ENCODE results near the gene SYDE2.
"Not testable (repeated sequence)": the region's sequence is repeated elsewhere in the genome, so short reads cannot be mapped to it uniquely, and the experiment has no call there.

SYDE2 gene

DNA sequence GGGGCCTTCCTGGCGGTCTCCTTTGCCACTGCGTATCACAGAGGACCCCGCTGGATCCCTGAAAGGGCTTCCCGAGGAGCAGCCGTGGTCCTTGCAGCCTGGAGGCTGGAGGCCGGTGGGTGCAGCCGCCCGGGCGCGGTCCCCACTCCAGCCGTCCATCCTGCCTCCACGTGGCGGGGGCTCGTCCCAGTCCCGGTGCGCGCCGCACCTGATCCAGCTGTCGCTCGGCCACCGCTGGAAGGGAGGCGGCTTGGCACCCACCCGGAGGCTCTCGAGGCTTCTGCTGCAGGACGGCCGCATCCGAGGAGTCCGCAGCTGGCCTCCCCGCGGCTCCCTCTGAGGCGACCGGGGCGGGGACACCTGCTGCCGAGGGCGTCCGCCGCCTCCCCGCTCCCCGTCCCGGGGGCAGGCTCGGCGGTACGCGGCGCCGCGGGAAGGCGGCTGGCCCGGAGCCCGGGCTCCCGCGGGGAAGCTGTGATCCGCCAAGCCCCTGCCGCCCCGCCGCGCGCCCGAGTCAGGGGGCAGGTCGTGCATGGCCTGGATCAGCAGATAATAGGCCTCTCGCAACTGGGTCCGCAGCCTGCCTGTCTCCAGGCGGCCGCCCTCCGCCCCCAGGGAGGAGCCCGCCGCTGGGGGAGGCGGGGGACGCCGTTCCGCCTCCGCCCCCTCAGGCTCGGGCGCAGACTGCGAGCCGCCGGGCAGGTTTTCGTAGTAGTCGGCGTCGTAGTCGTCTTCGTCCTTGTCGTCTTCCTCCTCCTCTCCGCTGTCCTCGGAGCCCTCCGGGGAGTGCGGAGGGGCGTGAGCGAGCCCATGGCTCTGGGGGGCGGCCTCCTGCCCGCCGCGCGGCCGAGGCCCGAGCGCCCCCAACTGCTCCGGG, at the start of gene SYDE2:
Gene SYDE2, minus strand, starts transcription at position 554 of the 877 bp plus-strand sequence. Its CDS starts 20 bp downstream, at position 534.
- Mint-ChIP-seq H3K27me3 (peaks cover 19% of the 10 kb centered on the region), H3K9me3 (no peaks in the 10 kb centered on the region), H3K27ac (peak within 1 kb of the TSS; percentile 94), H3K36me3 (no peaks in the 10 kb centered on the region), H3K4me1 (peaks cover 36% of the 10 kb centered on the region), H3K4me3 (peak within 1 kb of the TSS; percentile 87)
- DNase-seq, result peak; percentile 85
- CTCF ChIA-PET, result interaction anchor here (1.0 to 1.3 kb wide), 3 partner anchors 32 to 256 kb away, joined by 3 read pairs; partner anchors contain the start of gene C1orf52

DNA sequence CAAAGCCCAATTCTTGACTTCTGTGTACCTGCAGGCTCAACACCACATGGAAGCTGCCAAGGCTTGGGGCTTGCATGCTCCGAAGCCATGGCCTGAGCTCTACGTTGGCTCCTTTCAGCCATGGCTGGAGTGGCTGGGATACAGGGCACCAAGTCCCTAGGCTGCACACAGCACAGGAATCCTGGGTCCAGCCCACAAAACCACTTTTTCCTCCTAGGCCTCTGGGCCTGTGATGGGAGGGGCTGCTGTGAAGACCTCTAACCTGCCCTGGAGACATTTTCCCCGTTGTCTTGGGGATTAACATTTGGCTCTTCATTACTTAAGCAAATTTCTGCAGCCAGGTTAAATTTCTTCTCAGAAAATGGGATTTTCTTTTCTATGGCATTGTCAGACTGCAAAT, 48.2 kb upstream of the SYDE2 start:
- Mint-ChIP-seq H3K4me1 (peaks cover 14% of the 10 kb centered on the region), H3K36me3 (peaks cover 28% of the 10 kb centered on the region)
- not testable (repeated sequence) for DNase-seq, H3K4me3 Mint-ChIP-seq, H3K27ac Mint-ChIP-seq, H3K27me3 Mint-ChIP-seq, H3K9me3 Mint-ChIP-seq
- CTCF ChIA-PET, result interaction anchor here (1.2 to 15.6 kb wide), 4 partner anchors 9 to 305 kb away, joined by 3 to 206 read pairs (median 4); partner anchors contain the start of gene C1orf52

DNA sequence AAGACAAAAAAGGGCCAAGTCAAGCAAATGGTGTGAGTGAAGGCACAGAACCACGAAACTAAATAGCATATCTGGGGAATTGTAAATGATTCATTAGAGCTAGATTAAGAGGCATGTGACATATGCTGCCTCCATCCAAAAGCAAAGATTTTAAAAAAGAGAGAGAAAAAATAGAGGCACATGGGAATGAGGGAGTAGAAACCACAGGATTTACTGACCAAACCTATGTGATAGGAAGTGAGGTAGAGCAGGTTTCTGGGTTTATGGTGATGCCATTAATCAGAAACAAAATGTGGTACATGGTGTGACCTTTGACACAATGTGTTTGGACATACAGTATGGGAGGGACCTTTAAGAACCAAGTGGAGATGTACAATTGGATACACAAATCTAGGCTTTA, 45.1 kb upstream of the SYDE2 start:
- peaks cover 14% of the 10 kb centered on the region for H3K4me1 Mint-ChIP-seq
- CTCF ChIA-PET, result interaction anchor here (1.0 to 2.7 kb wide), 4 partner anchors 9 to 301 kb away, joined by 3 to 17 read pairs (median 7); no protein-coding TSS in a partner anchor
- DNase-seq, result no peak
- no peaks in the 10 kb centered on the region for H3K27me3 Mint-ChIP-seq
- peaks cover 17% of the 10 kb centered on the region for H3K36me3 Mint-ChIP-seq
- H3K4me3 Mint-ChIP-seq, result no peak overlapping the region
- peaks cover 4% of the 10 kb centered on the region for H3K9me3 Mint-ChIP-seq
- no peak overlapping the region for H3K27ac Mint-ChIP-seq

DNA sequence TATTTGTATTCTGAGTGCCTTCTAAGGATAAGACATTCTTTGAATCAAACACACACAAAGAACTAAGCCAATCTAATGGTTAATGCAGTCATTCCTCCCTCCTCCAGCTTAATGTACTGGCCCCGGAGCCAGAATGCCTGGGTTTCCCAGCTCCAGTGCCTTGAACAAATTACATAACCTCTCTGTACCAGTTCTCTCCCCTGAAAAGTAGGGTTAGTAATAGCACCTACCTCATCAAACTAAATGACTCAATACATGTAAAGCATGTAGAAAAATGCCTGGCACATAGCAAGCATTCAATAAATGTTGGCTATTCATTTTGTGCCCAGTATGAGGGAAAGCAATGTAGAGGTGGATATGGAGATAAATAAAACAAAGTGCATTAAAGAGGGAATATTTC, 44.6 kb upstream of the SYDE2 start:
- H3K9me3 Mint-ChIP-seq, result peaks cover 4% of the 10 kb centered on the region
- H3K4me1 Mint-ChIP-seq, result peaks cover 18% of the 10 kb centered on the region
- no peaks in the 10 kb centered on the region for H3K27me3 Mint-ChIP-seq
- peaks cover 13% of the 10 kb centered on the region for H3K36me3 Mint-ChIP-seq
- CTCF ChIA-PET, result interaction anchor here (0.9 to 2.7 kb wide), 3 partner anchors 10 to 300 kb away, joined by 3 to 17 read pairs (median 7); no protein-coding TSS in a partner anchor
- no peak overlapping the region for H3K27ac Mint-ChIP-seq
- DNase-seq, result no peak
- no peak overlapping the region for H3K4me3 Mint-ChIP-seq

- H3K36me3 Mint-ChIP-seq, result peaks cover 3% of the 10 kb centered on the region
- H3K27ac Mint-ChIP-seq, result no peak overlapping the region
- H3K4me1 Mint-ChIP-seq, result peaks cover 21% of the 10 kb centered on the region
- no peak for DNase-seq
- peaks cover 1% of the 10 kb centered on the region for H3K9me3 Mint-ChIP-seq
- CTCF ChIA-PET, result interaction anchor here (0.9 to 2.7 kb wide), 6 partner anchors 11 to 300 kb away, joined by 3 to 17 read pairs (median 6); partner anchors contain the start of gene C1orf52
- no peak overlapping the region for H3K4me3 Mint-ChIP-seq
- H3K27me3 Mint-ChIP-seq, result no peaks in the 10 kb centered on the region
Observed at GRCh38 chr1:85244271-85245061, 43.6 kb upstream of the SYDE2 start.

GRCh38 chr1:85243372-85243771, 42.6 kb upstream of the SYDE2 start:
- Mint-ChIP-seq H3K27me3 (no peaks in the 10 kb centered on the region), H3K9me3 (no peaks in the 10 kb centered on the region), H3K27ac (no peak overlapping the region), H3K4me1 (peaks cover 21% of the 10 kb centered on the region), H3K36me3 (no peaks in the 10 kb centered on the region), H3K4me3 (no peak overlapping the region)
- CTCF ChIA-PET, result interaction anchor here (1.3 to 2.1 kb wide), 3 partner anchors 11 to 298 kb away, joined by 6 to 8 read pairs (median 7); partner anchors contain the start of gene C1orf52
- no peak for DNase-seq

DNA sequence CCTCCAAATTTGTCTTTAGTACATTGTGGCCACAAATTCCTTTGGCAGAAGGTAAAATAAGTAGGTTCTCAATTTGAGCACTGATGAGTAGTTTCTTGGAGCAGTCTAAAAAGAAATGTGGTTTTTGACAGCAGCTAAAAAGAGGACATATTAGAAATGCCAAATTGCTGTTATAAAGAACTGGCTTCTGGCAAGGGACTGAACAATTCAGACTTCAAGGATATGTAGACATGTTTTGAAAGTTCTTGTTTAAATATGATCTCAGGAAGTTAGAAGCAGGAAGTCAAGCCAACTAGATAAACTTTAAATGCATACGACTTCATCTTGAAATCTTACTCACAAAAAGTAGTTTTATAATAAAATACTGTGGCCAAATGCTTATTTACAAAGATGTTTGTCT, 39.8 kb upstream of the SYDE2 start:
- Mint-ChIP-seq H3K36me3 (no peaks in the 10 kb centered on the region), H3K27ac (peak overlapping the region; percentile 68), H3K4me3 (no peak overlapping the region), H3K9me3 (no peaks in the 10 kb centered on the region), H3K27me3 (peaks cover 11% of the 10 kb centered on the region), H3K4me1 (peaks cover 21% of the 10 kb centered on the region)
- CTCF ChIA-PET, result interaction anchor here (0.8 to 1.9 kb wide), 14 partner anchors 12 to 299 kb away, joined by 3 to 27 read pairs (median 3); partner anchors contain the start of gene C1orf52
- no peak for DNase-seq

DNA sequence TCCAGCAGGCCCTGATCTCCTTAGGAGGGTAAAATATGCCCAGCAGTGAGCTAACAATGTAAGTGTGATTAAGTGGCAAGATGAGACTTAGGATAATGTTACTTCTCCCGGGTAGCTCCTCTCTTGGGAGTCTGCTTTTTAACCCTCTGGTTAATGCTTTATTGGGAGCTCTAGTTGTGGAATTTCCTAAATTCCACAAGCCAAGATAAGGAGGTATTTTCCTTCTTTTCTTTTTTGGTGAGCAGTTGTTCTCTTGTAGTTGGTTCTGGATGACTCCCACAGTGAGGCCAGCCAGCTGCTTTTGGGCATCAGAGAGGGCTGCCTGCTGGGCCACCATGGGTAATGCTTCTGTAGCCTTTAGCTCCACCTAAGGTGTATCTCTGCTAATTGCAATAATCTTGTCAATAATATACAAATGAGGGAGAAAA, 39.4 kb upstream of the SYDE2 start:
- H3K4me1 Mint-ChIP-seq, result peaks cover 21% of the 10 kb centered on the region
- peaks cover 14% of the 10 kb centered on the region for H3K27me3 Mint-ChIP-seq
- H3K9me3 Mint-ChIP-seq, result no peaks in the 10 kb centered on the region
- no peaks in the 10 kb centered on the region for H3K36me3 Mint-ChIP-seq
- peak; percentile 28 for DNase-seq
- H3K4me3 Mint-ChIP-seq, result no peak overlapping the region
- CTCF ChIA-PET, result interaction anchor here (0.8 to 1.9 kb wide), 16 partner anchors 13 to 298 kb away, joined by 3 to 27 read pairs (median 3); partner anchors contain the start of gene C1orf52
- peak overlapping the region; percentile 68 for H3K27ac Mint-ChIP-seq

- no peak for DNase-seq
- Mint-ChIP-seq H3K4me3 (no peak overlapping the region), H3K36me3 (no peaks in the 10 kb centered on the region), H3K27ac (no peak overlapping the region), H3K27me3 (peaks cover 17% of the 10 kb centered on the region), H3K4me1 (peaks cover 12% of the 10 kb centered on the region), H3K9me3 (no peaks in the 10 kb centered on the region)
- CTCF ChIA-PET, result no interaction called here
Observed at GRCh38 chr1:85237613-85238012, 36.8 kb upstream of the SYDE2 start.

DNA sequence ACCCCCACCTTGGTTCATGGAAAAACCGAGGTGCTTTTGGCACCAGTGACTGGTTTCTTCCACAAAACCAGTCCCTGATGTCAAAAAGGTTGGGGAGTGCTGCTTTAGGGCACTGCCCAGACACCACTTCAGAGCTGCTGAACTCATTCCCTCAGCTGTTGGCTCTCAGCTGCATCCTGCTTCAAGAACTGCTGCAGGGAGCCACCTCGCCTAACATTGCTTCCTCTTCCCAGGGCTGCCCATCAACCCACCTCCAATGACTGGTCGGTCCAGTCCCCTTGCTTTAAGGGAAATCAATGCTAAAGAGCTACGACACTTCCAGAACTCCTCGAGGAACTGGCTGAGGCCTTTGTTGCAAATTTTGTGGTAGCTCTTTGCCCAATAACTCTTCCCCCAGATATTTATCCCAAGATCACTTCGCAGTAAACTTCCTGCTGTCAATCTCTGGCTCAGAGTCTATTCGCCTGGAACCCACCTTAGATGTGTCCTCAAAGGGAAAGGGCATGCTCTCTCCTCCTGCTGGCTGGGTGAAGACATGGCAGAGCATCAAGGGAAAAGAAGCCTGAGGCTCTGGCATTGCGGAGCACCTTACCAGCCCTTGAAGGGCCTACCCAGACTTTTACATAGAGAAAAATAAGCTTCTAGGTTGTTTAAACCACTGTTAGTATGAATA, 29.6 kb upstream of the SYDE2 start:
- CTCF ChIA-PET, result interaction anchor here (0.7 to 1.5 kb wide), 4 partner anchors 24 to 285 kb away, joined by 3 to 9 read pairs (median 4); no protein-coding TSS in a partner anchor
- no peak overlapping the region for H3K4me3 Mint-ChIP-seq
- H3K9me3 Mint-ChIP-seq, result no peaks in the 10 kb centered on the region
- no peaks in the 10 kb centered on the region for H3K4me1 Mint-ChIP-seq
- no peaks in the 10 kb centered on the region for H3K36me3 Mint-ChIP-seq
- no peak for DNase-seq
- peaks cover 11% of the 10 kb centered on the region for H3K27me3 Mint-ChIP-seq
- no peak overlapping the region for H3K27ac Mint-ChIP-seq

- no peaks in the 10 kb centered on the region for H3K4me1 Mint-ChIP-seq
- CTCF ChIA-PET, result interaction anchor here (0.6 to 0.7 kb wide), 2 partner anchors 13 to 30 kb away, joined by 3 to 6 read pairs; partner anchors contain the start of gene C1orf52
- no peaks in the 10 kb centered on the region for H3K9me3 Mint-ChIP-seq
- peaks cover 6% of the 10 kb centered on the region for H3K27me3 Mint-ChIP-seq
- no peaks in the 10 kb centered on the region for H3K36me3 Mint-ChIP-seq
- no peak for DNase-seq
- no peak overlapping the region for H3K27ac Mint-ChIP-seq
- H3K4me3 Mint-ChIP-seq, result no peak overlapping the region
Observed at GRCh38 chr1:85229574-85230097, 28.8 kb upstream of the SYDE2 start.

DNA sequence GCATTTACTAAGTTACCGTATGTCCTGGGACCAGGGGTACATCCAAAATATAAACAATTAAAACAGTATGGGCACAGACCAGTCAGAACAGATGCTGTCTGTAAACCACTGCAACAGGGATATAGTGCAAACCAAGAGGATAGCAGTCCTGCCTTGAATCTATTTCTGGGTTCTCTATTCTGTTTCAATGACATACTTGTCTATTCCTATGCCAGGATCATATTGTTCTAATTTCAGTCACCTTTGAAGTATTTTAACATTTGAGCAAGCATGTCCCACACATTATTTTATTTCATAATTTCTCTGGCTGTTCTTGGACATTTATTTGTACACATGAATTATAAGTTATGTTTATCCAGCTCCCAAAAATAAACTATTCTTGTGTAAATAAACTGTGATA, 28.2 kb upstream of the SYDE2 start:
- no peak for DNase-seq
- no peaks in the 10 kb centered on the region for H3K9me3 Mint-ChIP-seq
- H3K4me3 Mint-ChIP-seq, result no peak overlapping the region
- H3K4me1 Mint-ChIP-seq, result no peaks in the 10 kb centered on the region
- H3K27me3 Mint-ChIP-seq, result peaks cover 6% of the 10 kb centered on the region
- no peak overlapping the region for H3K27ac Mint-ChIP-seq
- H3K36me3 Mint-ChIP-seq, result no peaks in the 10 kb centered on the region
- CTCF ChIA-PET, result interaction anchor here (0.7 to 0.8 kb wide), 2 partner anchors 31 to 284 kb away, joined by 3 read pairs; partner anchors contain the start of gene C1orf52
